Nephron (organoid): Measurements from ENCODE around the gene ZMYND15.
"Not testable (repeated sequence)": the region's sequence is repeated elsewhere in the genome, so short reads cannot be mapped to it uniquely, and the experiment has no call there.

Source experiments
- H3K27ac Mint-ChIP-seq, 3 experiments: 2 replicates each; pipeline ENCODE4 v1.8.0; 2020; ENCODE audit warnings: mixed read lengths in 3 of 3, mild to moderate bottlenecking in 2 of 3, moderate library complexity in 1 of 3
- H3K27me3 Mint-ChIP-seq: 2 replicates; pipeline ENCODE4 v1.8.0; 2021; ENCODE audit warnings: low read depth, mild to moderate bottlenecking, moderate library complexity, mixed read lengths
- H3K36me3 Mint-ChIP-seq: 2 replicates; pipeline ENCODE4 v1.8.0; 2020; ENCODE audit warnings: low read depth, mixed read lengths
- H3K4me1 Mint-ChIP-seq: 2 replicates; pipeline ENCODE4 v1.8.0; 2020; ENCODE audit warnings: mixed read lengths
- H3K4me3 Mint-ChIP-seq, 3 experiments: 2 replicates each; pipeline ENCODE4 v1.8.0; 2020; ENCODE audit warnings: mild to moderate bottlenecking in 3 of 3, mixed read lengths in 3 of 3, moderate library complexity in 2 of 3
- H3K9me3 Mint-ChIP-seq: 2 replicates; pipeline ENCODE4 v1.8.0; 2020; ENCODE audit warnings: mixed read lengths
- CTCF ChIP-seq, 3 experiments: fragments of 200-600 bp; sonication (generic); IDR thresholded peaks; one replicate each; pipeline ENCODE4 v1.5.0; 2021; ENCODE audit warnings: antibody characterized with exemption in 3 of 3; ENCODE audit not compliant: unreplicated experiment in 3 of 3

ZMYND15 gene

GRCh38 chr17:4696437-4696805 lies 43.2 kb upstream of the ZMYND15 start:
- TF ChIP-seq CTCF (IDR thresholded peaks at IDR 0.05; ENCODE audit: unreplicated experiment in 3 of 3) = no peak
- peaks cover 12% of the 10 kb centered on the region for H3K4me1 Mint-ChIP-seq
- no peaks in the 10 kb centered on the region for H3K9me3 Mint-ChIP-seq
- H3K27ac Mint-ChIP-seq = no peak overlapping the region
- H3K36me3 Mint-ChIP-seq = peaks cover 31% of the 10 kb centered on the region
- no peak overlapping the region for H3K4me3 Mint-ChIP-seq
- H3K27me3 Mint-ChIP-seq = no peaks in the 10 kb centered on the region

- H3K27me3 Mint-ChIP-seq, H3K9me3 Mint-ChIP-seq, H3K27ac Mint-ChIP-seq: not testable (repeated sequence)
- Mint-ChIP-seq H3K4me3 (peak overlapping the region in 1 of 3 experiments; percentile 47), H3K4me1 (peaks cover 25% of the 10 kb centered on the region), H3K36me3 (peaks cover 15% of the 10 kb centered on the region)
Measured at GRCh38 chr17:4699401-4700056, 40.1 kb upstream of the ZMYND15 start.

GRCh38 chr17:4701116-4701515 lies 38.5 kb upstream of the ZMYND15 start:
- Mint-ChIP-seq H3K9me3 (no peaks in the 10 kb centered on the region), H3K36me3 (peaks cover 10% of the 10 kb centered on the region), H3K27ac (peak overlapping the region in 1 of 3 experiments; percentile 16), H3K27me3 (no peaks in the 10 kb centered on the region), H3K4me3 (peak overlapping the region; percentile 93 to 96 (median 94)), H3K4me1 (peaks cover 25% of the 10 kb centered on the region)
- TF ChIP-seq CTCF (IDR thresholded peaks at IDR 0.05; ENCODE audit: unreplicated experiment in 3 of 3) = no peak

GRCh38 chr17:4703330-4703691 lies 36.3 kb upstream of the ZMYND15 start:
- Mint-ChIP-seq H3K27ac (peak overlapping the region; percentile 1 to 45 (median 7)), H3K27me3 (no peaks in the 10 kb centered on the region), H3K4me3 (peak overlapping the region; percentile 93 to 96 (median 94)), H3K36me3 (no peaks in the 10 kb centered on the region), H3K4me1 (peaks cover 25% of the 10 kb centered on the region), H3K9me3 (no peaks in the 10 kb centered on the region)
- no peak for TF ChIP-seq CTCF (IDR thresholded peaks at IDR 0.05; ENCODE audit: unreplicated experiment in 3 of 3)

- H3K36me3 Mint-ChIP-seq, H3K27me3 Mint-ChIP-seq, H3K9me3 Mint-ChIP-seq: not testable (repeated sequence)
- Mint-ChIP-seq H3K27ac (peak overlapping the region in 2 of 3 experiments; percentile 89 to 96), H3K4me3 (peak overlapping the region; percentile 93 to 96 (median 94)), H3K4me1 (peaks cover 26% of the 10 kb centered on the region)
Measured at GRCh38 chr17:4704574-4704907, 35.1 kb upstream of the ZMYND15 start.

DNA sequence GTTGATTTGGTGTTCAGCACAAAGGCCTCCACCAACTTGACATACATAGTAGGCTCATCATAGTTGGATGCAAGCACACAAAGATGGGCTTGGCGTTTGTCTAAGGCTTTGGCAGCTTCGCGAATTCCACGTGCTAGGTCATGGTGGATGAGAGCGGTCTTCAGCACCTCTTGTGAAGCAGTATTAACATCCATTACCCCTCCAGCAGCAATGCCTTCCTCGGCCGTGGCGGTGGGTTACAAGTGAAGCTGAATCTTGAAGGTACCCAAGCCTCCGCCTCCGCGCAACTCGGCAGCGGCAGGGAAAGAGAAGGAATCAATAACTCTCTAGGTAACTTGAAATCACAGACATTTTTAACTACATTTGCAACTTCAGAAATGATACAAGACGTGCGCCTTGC lies 34.6 kb upstream of the ZMYND15 start:
- Mint-ChIP-seq H3K27me3 (no peaks in the 10 kb centered on the region), H3K4me1 (peaks cover 29% of the 10 kb centered on the region), H3K27ac (peak overlapping the region in 2 of 3 experiments; percentile 66 to 96), H3K9me3 (no peaks in the 10 kb centered on the region), H3K4me3 (peak overlapping the region; percentile 93 to 96 (median 94)), H3K36me3 (no peaks in the 10 kb centered on the region)
- no peak for TF ChIP-seq CTCF (IDR thresholded peaks at IDR 0.05; ENCODE audit: unreplicated experiment in 3 of 3)

DNA sequence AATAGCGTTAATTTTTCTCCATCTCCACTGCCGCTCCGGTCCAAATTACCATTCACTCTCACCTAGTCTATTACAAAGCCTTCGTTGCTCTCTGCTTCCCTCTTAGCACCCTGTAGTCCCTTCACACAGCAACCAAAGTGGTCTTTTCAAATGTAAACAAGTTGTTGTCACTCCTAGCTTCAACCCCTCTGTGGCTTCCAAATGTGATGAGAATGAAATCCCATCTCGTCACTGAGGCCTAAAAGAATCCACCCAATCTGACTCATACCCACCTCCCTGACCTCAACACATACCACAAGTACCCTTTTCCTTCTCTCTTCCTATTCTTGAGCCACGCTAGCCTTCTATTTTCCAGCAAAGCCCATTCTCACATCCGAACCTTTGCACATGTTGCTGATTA lies 33.5 kb upstream of the ZMYND15 start:
- Mint-ChIP-seq H3K9me3 (no peaks in the 10 kb centered on the region), H3K4me1 (peaks cover 25% of the 10 kb centered on the region), H3K4me3 (peak overlapping the region; percentile 93 to 96 (median 94)), H3K27ac (peak overlapping the region in 2 of 3 experiments; percentile 4 to 32), H3K27me3 (no peaks in the 10 kb centered on the region), H3K36me3 (no peaks in the 10 kb centered on the region)
- TF ChIP-seq CTCF (IDR thresholded peaks at IDR 0.05; ENCODE audit: unreplicated experiment in 3 of 3) = no peak
